Liver (tissue), 9 donors: Measurements from ENCODE around the gene NFATC1. TPM values are rescaled to one million over a fixed set of nuclear protein-coding genes. Genes with fewer than 3 reads are reported as not detected.

ENCODE experiments used
- DNase-seq: peaks from one replicate; pipeline ENCODE4 v3.0.0-alpha.2; 2017; ENCODE audit warnings: low spot score
- H3K27ac ChIP-seq, 2 donors: one replicate each; pipeline ENCODE4 v1.7.0; 2013; ENCODE audit warnings: inconsistent platforms in 2 of 2, low read length in 2 of 2, control low read depth in 1 of 2, low read depth in 1 of 2, mild to moderate bottlenecking in 1 of 2
- H3K27me3 ChIP-seq, 4 donors: one replicate each; pipeline versions ENCODE4 v1.6.1 to v1.7.0; 2013; ENCODE audit warnings: low read length in 3 of 4, inconsistent platforms in 1 of 4, mild to moderate bottlenecking in 1 of 4, moderate library complexity in 1 of 4; ENCODE audit not compliant: control insufficient read depth in 4 of 4, insufficient read depth in 4 of 4
- H3K36me3 ChIP-seq, 4 donors: one replicate each; pipeline versions ENCODE4 v1.6.1 to v1.7.0; 2013; ENCODE audit warnings: low read length in 3 of 4, mild to moderate bottlenecking in 3 of 4, low read depth in 1 of 4, moderate library complexity in 1 of 4; ENCODE audit not compliant: control insufficient read depth in 4 of 4, insufficient read depth in 3 of 4
- H3K4me1 ChIP-seq, 4 donors: one replicate each; pipeline versions ENCODE4 v1.6.1 to v1.7.0; 2013; ENCODE audit warnings: low read length in 3 of 4, mild to moderate bottlenecking in 3 of 4, moderate library complexity in 1 of 4; ENCODE audit not compliant: control insufficient read depth in 4 of 4, insufficient read depth in 4 of 4
- H3K4me3 ChIP-seq, 3 donors: one replicate each; pipeline versions ENCODE4 v1.6.1 to v1.7.0; 2013; ENCODE audit warnings: low read length in 3 of 3, control low read depth in 1 of 3, low read depth in 1 of 3, mild to moderate bottlenecking in 1 of 3
- H3K9ac ChIP-seq, 2 donors: one replicate each; pipeline ENCODE4 v1.7.0; 2013; ENCODE audit warnings: low read length in 2 of 2, mild to moderate bottlenecking in 2 of 2, moderate library complexity in 2 of 2, control low read depth in 1 of 2, low read depth in 1 of 2
- H3K9me3 ChIP-seq, 4 donors: one replicate each; pipeline versions ENCODE4 v1.6.1 to v1.7.0; 2013; ENCODE audit warnings: low read length in 3 of 4; ENCODE audit not compliant: control insufficient read depth in 4 of 4
- ATF3 ChIP-seq: IDR thresholded peaks from 2 replicates; pipeline ENCODE4 v1.6.1; 2016; ENCODE audit warnings: antibody characterized with exemption
- EGR1 ChIP-seq, 2 donors: IDR thresholded peaks; 2 replicates each; pipeline ENCODE4 v1.6.1; 2016 to 2018; ENCODE audit warnings: antibody characterized with exemption in 2 of 2, low read depth in 2 of 2
- FOXA1 ChIP-seq: IDR thresholded peaks from 2 replicates; pipeline ENCODE4 v1.6.1; 2016; ENCODE audit warnings: antibody characterized with exemption
- HNF4A ChIP-seq, 2 donors: conservative IDR thresholded peaks; 2 replicates each; pipeline ENCODE4 v1.6.1; 2016; ENCODE audit warnings: antibody characterized with exemption in 2 of 2, mild to moderate bottlenecking in 2 of 2
- HNF4G ChIP-seq: IDR thresholded peaks from 2 replicates; pipeline ENCODE4 v1.6.1; 2016; ENCODE audit warnings: antibody characterized with exemption
- JUND ChIP-seq, 2 donors: IDR thresholded peaks; 2 replicates each; pipeline ENCODE4 v1.6.1; 2016; ENCODE audit warnings: antibody characterized with exemption in 2 of 2
- RAD21 ChIP-seq, 2 donors: IDR thresholded peaks; 2 replicates each; pipeline ENCODE4 v1.6.1; 2016; ENCODE audit warnings: antibody characterized with exemption in 2 of 2, mild to moderate bottlenecking in 2 of 2
- TAF1 ChIP-seq: conservative IDR thresholded peaks from 2 replicates; pipeline ENCODE4 v1.6.1; 2016; ENCODE audit warnings: antibody characterized with exemption, mild to moderate bottlenecking
- YY1 ChIP-seq: IDR thresholded peaks from 2 replicates; pipeline ENCODE4 v1.6.1; 2016; ENCODE audit warnings: antibody characterized with exemption, mild to moderate bottlenecking
- ZBTB33 ChIP-seq: IDR thresholded peaks from 2 replicates; pipeline ENCODE4 v1.6.1; 2016; ENCODE audit warnings: antibody characterized with exemption
- WGBS: extraction: QIAGEN DNeasy Blood & Tissue Kit; methylation state at CpG from one replicate; pipeline ENCODE4 v1.1.7; 2013; 5-methylcytosine and 5-hydroxymethylcytosine counted together
- polyA plus RNA-seq, 2 donors: library from polyadenylated mRNA; stranded (reverse) in 1 of 2; unstranded in 1 of 2; fragments of 200-250 nt in 1 of 2; fragments of >200 nt in 1 of 2; fragmentation: Nextera tagmentation in 1 of 2; extraction: Ambion mirVana in 1 of 2; gene quantifications; one replicate each; pipeline versions ENCODE4 v1.2.1 to v1.2.3, GENCODE V29; 2013 to 2015
- total RNA-seq, 2 donors: library from RNA; depleted of rRNA; stranded (reverse); fragments of >200 nt; gene quantifications; one replicate each; pipeline ENCODE4 v1.2.3, GENCODE V29; 2014
- TF ChIP-seq, protein P1 (sequence below): IDR thresholded peaks from 2 replicates; pipeline ENCODE4 v1.6.1; 2016; ENCODE audit warnings: antibody characterized with exemption, mild to moderate bottlenecking
- TF ChIP-seq, protein P2 (sequence below): fragments of 150-350 bp; IDR thresholded peaks from 2 replicates; pipeline ENCODE4 v1.5.1; 2017; ENCODE audit warnings: improper control_type of control experiment, low read depth, low read length; ENCODE audit not compliant: missing input control
- donor health status: healthy.
- donor health status: healthy.
- donor health status: healthy.
- donor health status: healthy.
- donor health status: healthy.

NFATC1 gene
- total and polyA plus RNA-seq, 4 donors: 0.57 to 2.2 (median 1.3) TPM

GRCh38 chr18:79478484-79479115 is 82.9 kb downstream of the NFATC1 start:
- no peak overlapping the region for H3K4me3 ChIP-seq
- no peaks in the 10 kb centered on the region for H3K9me3 ChIP-seq
- no peak for DNase-seq
- no peaks in the 10 kb centered on the region for H3K4me1 ChIP-seq
- no peak overlapping the region for H3K27ac ChIP-seq
- H3K9ac ChIP-seq: no peak overlapping the region
- TF ChIP-seq, protein P1, sequence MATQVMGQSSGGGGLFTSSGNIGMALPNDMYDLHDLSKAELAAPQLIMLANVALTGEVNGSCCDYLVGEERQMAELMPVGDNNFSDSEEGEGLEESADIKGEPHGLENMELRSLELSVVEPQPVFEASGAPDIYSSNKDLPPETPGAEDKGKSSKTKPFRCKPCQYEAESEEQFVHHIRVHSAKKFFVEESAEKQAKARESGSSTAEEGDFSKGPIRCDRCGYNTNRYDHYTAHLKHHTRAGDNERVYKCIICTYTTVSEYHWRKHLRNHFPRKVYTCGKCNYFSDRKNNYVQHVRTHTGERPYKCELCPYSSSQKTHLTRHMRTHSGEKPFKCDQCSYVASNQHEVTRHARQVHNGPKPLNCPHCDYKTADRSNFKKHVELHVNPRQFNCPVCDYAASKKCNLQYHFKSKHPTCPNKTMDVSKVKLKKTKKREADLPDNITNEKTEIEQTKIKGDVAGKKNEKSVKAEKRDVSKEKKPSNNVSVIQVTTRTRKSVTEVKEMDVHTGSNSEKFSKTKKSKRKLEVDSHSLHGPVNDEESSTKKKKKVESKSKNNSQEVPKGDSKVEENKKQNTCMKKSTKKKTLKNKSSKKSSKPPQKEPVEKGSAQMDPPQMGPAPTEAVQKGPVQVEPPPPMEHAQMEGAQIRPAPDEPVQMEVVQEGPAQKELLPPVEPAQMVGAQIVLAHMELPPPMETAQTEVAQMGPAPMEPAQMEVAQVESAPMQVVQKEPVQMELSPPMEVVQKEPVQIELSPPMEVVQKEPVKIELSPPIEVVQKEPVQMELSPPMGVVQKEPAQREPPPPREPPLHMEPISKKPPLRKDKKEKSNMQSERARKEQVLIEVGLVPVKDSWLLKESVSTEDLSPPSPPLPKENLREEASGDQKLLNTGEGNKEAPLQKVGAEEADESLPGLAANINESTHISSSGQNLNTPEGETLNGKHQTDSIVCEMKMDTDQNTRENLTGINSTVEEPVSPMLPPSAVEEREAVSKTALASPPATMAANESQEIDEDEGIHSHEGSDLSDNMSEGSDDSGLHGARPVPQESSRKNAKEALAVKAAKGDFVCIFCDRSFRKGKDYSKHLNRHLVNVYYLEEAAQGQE: no peak
- TF ChIP-seq HNF4A (conservative IDR thresholded peaks at IDR 0.05) (no peak), YY1 (no peak), HNF4G (no peak), RAD21 (IDR thresholded peaks at IDR 0.05) (no peak), FOXA1 (no peak), JUND (IDR thresholded peaks at IDR 0.05) (no peak), TAF1 (no peak), ZBTB33 (no peak), ATF3 (no peak)
- TF ChIP-seq, protein P2, sequence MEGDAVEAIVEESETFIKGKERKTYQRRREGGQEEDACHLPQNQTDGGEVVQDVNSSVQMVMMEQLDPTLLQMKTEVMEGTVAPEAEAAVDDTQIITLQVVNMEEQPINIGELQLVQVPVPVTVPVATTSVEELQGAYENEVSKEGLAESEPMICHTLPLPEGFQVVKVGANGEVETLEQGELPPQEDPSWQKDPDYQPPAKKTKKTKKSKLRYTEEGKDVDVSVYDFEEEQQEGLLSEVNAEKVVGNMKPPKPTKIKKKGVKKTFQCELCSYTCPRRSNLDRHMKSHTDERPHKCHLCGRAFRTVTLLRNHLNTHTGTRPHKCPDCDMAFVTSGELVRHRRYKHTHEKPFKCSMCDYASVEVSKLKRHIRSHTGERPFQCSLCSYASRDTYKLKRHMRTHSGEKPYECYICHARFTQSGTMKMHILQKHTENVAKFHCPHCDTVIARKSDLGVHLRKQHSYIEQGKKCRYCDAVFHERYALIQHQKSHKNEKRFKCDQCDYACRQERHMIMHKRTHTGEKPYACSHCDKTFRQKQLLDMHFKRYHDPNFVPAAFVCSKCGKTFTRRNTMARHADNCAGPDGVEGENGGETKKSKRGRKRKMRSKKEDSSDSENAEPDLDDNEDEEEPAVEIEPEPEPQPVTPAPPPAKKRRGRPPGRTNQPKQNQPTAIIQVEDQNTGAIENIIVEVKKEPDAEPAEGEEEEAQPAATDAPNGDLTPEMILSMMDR: no peak
- WGBS: 94% methylated on average over 33 of the region's 33 CpGs
- no peaks in the 10 kb centered on the region for H3K36me3 ChIP-seq
- H3K27me3 ChIP-seq: no peaks in the 10 kb centered on the region

GRCh38 chr18:79479116-79479760 is 83.5 kb downstream of the NFATC1 start:
- H3K4me1 ChIP-seq: no peaks in the 10 kb centered on the region
- no peaks in the 10 kb centered on the region for H3K27me3 ChIP-seq
- H3K9me3 ChIP-seq: no peaks in the 10 kb centered on the region
- no peak overlapping the region for H3K9ac ChIP-seq
- no peak overlapping the region for H3K4me3 ChIP-seq
- no peaks in the 10 kb centered on the region for H3K36me3 ChIP-seq
- WGBS: 90% methylated on average over 25 of the region's 25 CpGs
- no peak for DNase-seq
- no peak overlapping the region for H3K27ac ChIP-seq
- no peak for TF ChIP-seq EGR1 (IDR thresholded peaks at IDR 0.05; ENCODE audit: low read depth in 2 of 2)
